IMR-90 (cell line): ENCODE results near the gene SNX25. TPM values are rescaled to one million over a fixed set of nuclear protein-coding genes. Genes with fewer than 3 reads are reported as not detected.

Experiments
- ATAC-seq: fragments of 200-7000 bp; cut with Tn5 transposase; 2 replicates; pipeline ENCODE4 v1.9.1; 2020; ENCODE audit warnings: low read depth, mild to moderate bottlenecking, moderate library complexity
- BruUV-seq: library from RNA; stranded (reverse); fragments of 400-500 nt; replicated peaks from 2 replicates; lab custom pipeline; 2021; lab: Mats Ljungman, UMichigan
- CTCF ChIA-PET: fragments of 300-600 bp; formaldehyde crosslinking; extraction: SDS; loops from one replicate; lab custom pipeline; 2021; ENCODE audit warnings: antibody characterized with exemption; lab: Yijun Ruan, JAX
- POLR2A ChIA-PET: fragments of 300-600 bp; sonication (Branson Sonifier 250); formaldehyde crosslinking; loops from one replicate; lab custom pipeline; 2022; ENCODE audit warnings: antibody characterized with exemption; ENCODE audit not compliant: unreplicated experiment; lab: Charles Lee
- DNase-seq: peaks from one replicate; pipeline ENCODE4 v3.0.0; 2013
- H2AFZ ChIP-seq: replicated peaks from 2 replicates; pipeline ENCODE3; 2013; ENCODE audit warnings: low read length, mild to moderate bottlenecking; ENCODE audit not compliant: poor library complexity
- H2AK5ac ChIP-seq: 2 replicates; pipeline ENCODE4 v1.6.1; 2013; ENCODE audit warnings: low read depth, low read length, inconsistent platforms
- H2AK9ac ChIP-seq: replicated peaks from 2 replicates; pipeline ENCODE3; 2013; ENCODE audit warnings: mild to moderate bottlenecking, low read depth, low read length, moderate library complexity; ENCODE audit not compliant: poor library complexity
- H2BK120ac ChIP-seq: 2 replicates; pipeline ENCODE4 v1.6.1; 2013; ENCODE audit warnings: low read depth, low read length, inconsistent platforms
- H2BK15ac ChIP-seq: 3 replicates; pipeline ENCODE4 v1.6.1; 2013; ENCODE audit warnings: low read depth, low read length, inconsistent platforms
- H2BK20ac ChIP-seq: 2 replicates; pipeline ENCODE4 v1.6.1; 2013; ENCODE audit warnings: low read depth, mild to moderate bottlenecking, inconsistent platforms, low read length, moderate library complexity
- H2BK5ac ChIP-seq: 2 replicates; pipeline ENCODE4 v1.6.1; 2013; ENCODE audit warnings: mild to moderate bottlenecking, low read depth, low read length, inconsistent platforms; ENCODE audit not compliant: poor library complexity, severe bottlenecking
- H3K14ac ChIP-seq: replicated peaks from 2 replicates; pipeline ENCODE4 v1.6.1; 2013; ENCODE audit warnings: low read depth, low read length, inconsistent platforms
- H3K18ac ChIP-seq: 2 replicates; pipeline ENCODE4 v1.6.1; 2013; ENCODE audit warnings: low read depth, low read length, control low read depth
- H3K23ac ChIP-seq: 2 replicates; pipeline ENCODE4 v1.6.1; 2013; ENCODE audit warnings: low read depth, low read length, inconsistent platforms
- H3K27ac ChIP-seq: 2 replicates; pipeline ENCODE4 v1.5.1; 2013; ENCODE audit warnings: mild to moderate bottlenecking, control low read depth, low read length; ENCODE audit not compliant: insufficient read depth
- H3K27me3 ChIP-seq: 2 replicates; pipeline ENCODE4 v1.6.1; 2013; ENCODE audit warnings: low read length; ENCODE audit not compliant: control insufficient read depth, insufficient read depth
- H3K36me3 ChIP-seq: 2 replicates; pipeline ENCODE4 v1.6.1; 2013; ENCODE audit warnings: low read length, mixed read lengths; ENCODE audit not compliant: control insufficient read depth, insufficient read depth
- H3K4ac ChIP-seq: 2 replicates; pipeline ENCODE4 v1.6.1; 2013; ENCODE audit warnings: low read depth, low read length, inconsistent platforms
- H3K4me1 ChIP-seq: 2 replicates; pipeline ENCODE4 v1.6.1; 2013; ENCODE audit warnings: low read length, mixed read lengths; ENCODE audit not compliant: control insufficient read depth, insufficient read depth
- H3K4me2 ChIP-seq: 2 replicates; pipeline ENCODE4 v1.6.1; 2013; ENCODE audit warnings: low read depth, mild to moderate bottlenecking, control low read depth, low read length, moderate library complexity
- H3K4me3 ChIP-seq: 2 replicates; pipeline ENCODE4 v1.5.1; 2013; ENCODE audit warnings: low read depth, mild to moderate bottlenecking, control low read depth, low read length, moderate library complexity; ENCODE audit not compliant: insufficient read depth
- H3K56ac ChIP-seq: 2 replicates; pipeline ENCODE4 v1.6.1; 2013; ENCODE audit warnings: low read length, inconsistent platforms; ENCODE audit not compliant: insufficient read depth; ENCODE audit errors: extremely low read depth
- H3K79me1 ChIP-seq, 2 experiments: 2 replicates each; pipeline ENCODE4 v1.6.1; 2013; ENCODE audit warnings: low read length in 2 of 2, inconsistent platforms in 1 of 2, low read depth in 1 of 2
- H3K9ac ChIP-seq: 2 replicates; pipeline ENCODE4 v1.6.1; 2013; ENCODE audit warnings: low read depth, low read length, control low read depth
- H3K9me1 ChIP-seq: 2 replicates; pipeline ENCODE4 v1.6.1; 2013; ENCODE audit warnings: low read length, inconsistent platforms; ENCODE audit not compliant: insufficient read depth
- H3K9me3 ChIP-seq: 2 replicates; pipeline ENCODE4 v1.6.1; 2013; ENCODE audit warnings: low read length; ENCODE audit not compliant: control insufficient read depth, insufficient read depth
- H4K20me1 ChIP-seq: 2 replicates; pipeline ENCODE4 v1.6.1; 2013; ENCODE audit warnings: low read length, inconsistent platforms; ENCODE audit not compliant: insufficient read depth
- H4K5ac ChIP-seq: 2 replicates; pipeline ENCODE4 v1.6.1; 2013; ENCODE audit warnings: mild to moderate bottlenecking, low read depth, low read length, control low read depth
- H4K8ac ChIP-seq, 2 experiments: 2 replicates each; pipeline ENCODE4 v1.6.1; 2013; ENCODE audit warnings: low read depth in 2 of 2, low read length in 2 of 2, control low read depth in 1 of 2, inconsistent platforms in 1 of 2
- H4K91ac ChIP-seq: 2 replicates; pipeline ENCODE4 v1.6.1; 2013; ENCODE audit warnings: low read depth, low read length, inconsistent platforms; ENCODE audit not compliant: insufficient read depth
- BHLHE40 ChIP-seq: fragments of 150-350 bp; IDR thresholded peaks from 2 replicates; pipeline ENCODE4 v1.6.1; 2016; ENCODE audit warnings: mild to moderate bottlenecking, low read depth, low read length
- CEBPB ChIP-seq: IDR thresholded peaks from 2 replicates; pipeline ENCODE4 v1.6.1; 2012; ENCODE audit warnings: low read depth, low read length, improper control_type of control experiment
- CHD1 ChIP-seq: IDR thresholded peaks from 2 replicates; pipeline ENCODE4 v1.6.1; 2012; ENCODE audit warnings: low read depth, low read length, improper control_type of control experiment
- CTCF ChIP-seq: conservative IDR thresholded peaks from 2 replicates; pipeline ENCODE4 v1.5.1; 2012; ENCODE audit warnings: mild to moderate bottlenecking, low read depth, low read length, improper control_type of control experiment
- FOS ChIP-seq: fragments of 150-350 bp; IDR thresholded peaks from 2 replicates; pipeline ENCODE4 v1.6.1; 2016; ENCODE audit warnings: low read depth, low read length
- MAFK ChIP-seq: IDR thresholded peaks from 2 replicates; pipeline ENCODE4 v1.6.1; 2012; ENCODE audit warnings: low read depth, low read length, improper control_type of control experiment
- MAZ ChIP-seq: IDR thresholded peaks from 2 replicates; pipeline ENCODE4 v1.6.1; 2012; ENCODE audit warnings: low read depth, mild to moderate bottlenecking, low read length, improper control_type of control experiment, moderate library complexity, borderline replicate concordance
- MXI1 ChIP-seq: IDR thresholded peaks from 2 replicates; pipeline ENCODE4 v1.6.1; 2012; ENCODE audit warnings: low read depth, mild to moderate bottlenecking, low read length, moderate library complexity, borderline replicate concordance
- NFE2L2 ChIP-seq: fragments of 150-350 bp; IDR thresholded peaks from 2 replicates; pipeline ENCODE4 v1.6.1; 2016; ENCODE audit warnings: low read depth, mild to moderate bottlenecking, low read length
- POLR2A ChIP-seq: IDR thresholded peaks from 2 replicates; pipeline ENCODE4 v1.6.1; 2012; ENCODE audit warnings: mild to moderate bottlenecking, low read depth, low read length
- RAD21 ChIP-seq: IDR thresholded peaks from 2 replicates; pipeline ENCODE4 v1.6.1; 2012; ENCODE audit warnings: low read length, improper control_type of control experiment
- RCOR1 ChIP-seq: IDR thresholded peaks from 2 replicates; pipeline ENCODE4 v1.6.1; 2012; ENCODE audit warnings: mild to moderate bottlenecking, low read length, improper control_type of control experiment; ENCODE audit not compliant: insufficient replicate concordance
- RFX5 ChIP-seq: IDR thresholded peaks from 2 replicates; pipeline ENCODE4 v1.8.0; 2012; ENCODE audit warnings: low read depth, mild to moderate bottlenecking, low read length, moderate library complexity
- SMC3 ChIP-seq: fragments of 150-350 bp; IDR thresholded peaks from 2 replicates; pipeline ENCODE4 v1.6.1; 2016; ENCODE audit warnings: low read depth, mild to moderate bottlenecking, antibody characterized with exemption, low read length, moderate library complexity
- WGBS, 2 experiments: methylation state at CpG; one replicate each; pipeline versions ENCODE4 v1.1.5 to v1.1.7; 2013; ENCODE audit warnings: missing lambda C conversion rate in 2 of 2; ENCODE audit not compliant: insufficient read length in 1 of 2; ENCODE audit errors: extremely low coverage in 2 of 2; 5-methylcytosine and 5-hydroxymethylcytosine counted together
- dilution Hi-C: fragments of 300-500 bp; cut with HindIII; formaldehyde crosslinking; loops from one replicate; pipeline ENCODE4 v1.14.3; 2018; ENCODE audit warnings: low sequenced_read_pairs; ENCODE audit not compliant: unreplicated experiment
- in situ Hi-C: fragments of 300-500 bp; cut with MboI; formaldehyde crosslinking; loops from 3 replicates; pipeline ENCODE4 v1.14.3; 2019; ENCODE audit warnings: low sequenced_read_pairs, inconsistent platforms, mixed read lengths
- intact Hi-C: fragments of 100-400 bp; cut with micrococcal nuclease; formaldehyde crosslinking; loops from 2 replicates; pipeline ENCODE4 v1.10.0; 2022
- polyA plus RNA-seq, 3 experiments: library from polyadenylated mRNA; depleted of rRNA; stranded (reverse); fragments of >200 nt; gene quantifications; 2 replicates each; pipeline ENCODE4 v1.2.3, GENCODE V29; 2012; ENCODE audit warnings: low replicate concordance in 1 of 3
- total RNA-seq: library from RNA; depleted of rRNA; stranded (reverse); fragments of >200 nt; gene quantifications from 2 replicates; pipeline ENCODE4 v1.2.3, GENCODE V29; 2012
- TF ChIP-seq, protein P1 (sequence below): fragments of 150-350 bp; IDR thresholded peaks from 2 replicates; pipeline ENCODE4 v1.6.1; 2017; ENCODE audit warnings: mild to moderate bottlenecking, antibody characterized with exemption, low read length, low read depth
- TF ChIP-seq, protein P2 (sequence below): fragments of 150-350 bp; IDR thresholded peaks from 2 replicates; pipeline ENCODE4 v1.6.1; 2016; ENCODE audit warnings: low read depth, mild to moderate bottlenecking, low read length, moderate library complexity, borderline replicate concordance

The SNX25 gene
- total and polyA plus RNA-seq, 2 of the 4 experiments (the other 2 are of a cell fraction) = 11.4 to 28.3 TPM

DNA sequence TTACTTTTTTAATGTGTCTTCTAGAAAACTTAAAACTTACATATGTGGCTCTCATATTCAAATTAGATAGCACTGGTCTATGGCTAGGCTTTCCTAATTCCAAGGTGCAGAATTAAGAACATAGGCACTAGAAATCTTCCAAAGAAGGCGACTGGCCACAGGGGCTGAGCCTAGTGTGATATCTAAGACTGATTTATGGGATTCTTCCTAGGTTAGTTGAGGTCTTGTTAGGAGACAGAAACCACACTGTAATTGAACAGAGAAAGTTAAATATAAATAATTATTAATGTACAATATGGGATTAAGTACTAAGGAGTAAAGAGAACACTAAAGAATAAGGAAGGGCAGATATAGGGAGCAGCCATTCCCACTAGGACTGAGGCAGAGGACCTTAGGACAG is 48.3 kb downstream of the SNX25 start:
- no peak overlapping the region for H2BK15ac ChIP-seq
- H3K4me1 ChIP-seq = peaks cover 5% of the 10 kb centered on the region
- no peak overlapping the region for H3K18ac ChIP-seq
- no peak overlapping the region for H4K5ac ChIP-seq
- no peak for ATAC-seq
- H3K36me3 ChIP-seq = peaks cover 3% of the 10 kb centered on the region; the same call in 1 of the 2 replicates
- H4K8ac ChIP-seq = no peak overlapping the region
- no peak overlapping the region for H3K14ac ChIP-seq
- no peak for TF ChIP-seq FOS
- no peak for TF ChIP-seq RAD21
- no peak for TF ChIP-seq MAZ
- TF ChIP-seq NFE2L2 = no peak
- no peak for TF ChIP-seq MXI1
- TF ChIP-seq, protein P1, sequence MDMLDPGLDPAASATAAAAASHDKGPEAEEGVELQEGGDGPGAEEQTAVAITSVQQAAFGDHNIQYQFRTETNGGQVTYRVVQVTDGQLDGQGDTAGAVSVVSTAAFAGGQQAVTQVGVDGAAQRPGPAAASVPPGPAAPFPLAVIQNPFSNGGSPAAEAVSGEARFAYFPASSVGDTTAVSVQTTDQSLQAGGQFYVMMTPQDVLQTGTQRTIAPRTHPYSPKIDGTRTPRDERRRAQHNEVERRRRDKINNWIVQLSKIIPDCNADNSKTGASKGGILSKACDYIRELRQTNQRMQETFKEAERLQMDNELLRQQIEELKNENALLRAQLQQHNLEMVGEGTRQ = no peak
- TF ChIP-seq CHD1 = no peak
- TF ChIP-seq CEBPB = no peak
- TF ChIP-seq MAFK = no peak
- TF ChIP-seq RFX5 = no peak
- no peak for TF ChIP-seq POLR2A
- TF ChIP-seq BHLHE40 = no peak
- TF ChIP-seq, protein P2, sequence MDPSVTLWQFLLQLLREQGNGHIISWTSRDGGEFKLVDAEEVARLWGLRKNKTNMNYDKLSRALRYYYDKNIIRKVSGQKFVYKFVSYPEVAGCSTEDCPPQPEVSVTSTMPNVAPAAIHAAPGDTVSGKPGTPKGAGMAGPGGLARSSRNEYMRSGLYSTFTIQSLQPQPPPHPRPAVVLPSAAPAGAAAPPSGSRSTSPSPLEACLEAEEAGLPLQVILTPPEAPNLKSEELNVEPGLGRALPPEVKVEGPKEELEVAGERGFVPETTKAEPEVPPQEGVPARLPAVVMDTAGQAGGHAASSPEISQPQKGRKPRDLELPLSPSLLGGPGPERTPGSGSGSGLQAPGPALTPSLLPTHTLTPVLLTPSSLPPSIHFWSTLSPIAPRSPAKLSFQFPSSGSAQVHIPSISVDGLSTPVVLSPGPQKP = no peak
- no peak for TF ChIP-seq SMC3
- TF ChIP-seq RCOR1 = no peak
- TF ChIP-seq CTCF = no peak
- H2BK120ac ChIP-seq = no peak overlapping the region
- no peaks in the 10 kb centered on the region for H3K27me3 ChIP-seq
- no peak overlapping the region for H2AK9ac ChIP-seq
- H2BK5ac ChIP-seq = no peak overlapping the region
- H3K4me2 ChIP-seq = no peak overlapping the region
- no peak for DNase-seq
- no peak overlapping the region for H3K9ac ChIP-seq
- H3K79me1 ChIP-seq = peaks cover 21 to 23% of the 10 kb centered on the region in 2 experiments
- intact Hi-C loops (no loop called here), dilution Hi-C loops (no loop called here), in situ Hi-C loops (no loop called here)
- POLR2A ChIA-PET = no interaction called here
- H4K91ac ChIP-seq = no peak overlapping the region
- no peak overlapping the region for H2BK20ac ChIP-seq
- CTCF ChIA-PET = interaction anchor here (0.7 to 0.9 kb wide), 2 partner anchors 29 to 48 kb away, joined by 6 to 7 read pairs; no protein-coding TSS in a partner anchor
- no peak overlapping the region for H3K23ac ChIP-seq
- peaks cover 10% of the 10 kb centered on the region for H3K9me1 ChIP-seq
- WGBS, 2 experiments = no CpG with 5 or more reads among the region's 1 CpG
- no peak overlapping the region for H3K4ac ChIP-seq
- H2AFZ ChIP-seq = no peak overlapping the region
- H3K9me3 ChIP-seq = no peaks in the 10 kb centered on the region
- H3K27ac ChIP-seq = no peak overlapping the region
- H4K20me1 ChIP-seq = peaks cover 5% of the 10 kb centered on the region; the same call in 1 of the 2 replicates
- H3K56ac ChIP-seq = no peak overlapping the region
- H3K4me3 ChIP-seq = no peak overlapping the region
- BruUV-seq = no TSS peak
- H2AK5ac ChIP-seq = peak overlapping the region; percentile 93; the same call in 1 of the 2 replicates
